HepG2 (cell line): Measurements from ENCODE around the gene TBC1D1. TPM values are rescaled to one million over a fixed set of nuclear protein-coding genes. Genes with fewer than 3 reads are reported as not detected.
A peak's percentile ranks its signal among the peaks of the same experiment; 100 is the strongest.

ENCODE experiments used
- ARHGAP35 ChIP-seq: sonication (generic); formaldehyde crosslinking; IDR thresholded peaks from 2 replicates; pipeline ENCODE4 v1.9.0; 2022; ENCODE audit warnings: mild to moderate bottlenecking, inconsistent platforms, moderate library complexity, missing genetic modification reagents, borderline replicate concordance
- CBX1 ChIP-seq: IDR thresholded peaks from one replicate; pipeline ENCODE4 v1.6.1; 2016; ENCODE audit warnings: antibody characterized with exemption, low read depth
- CC2D1A ChIP-seq: sonication (generic); formaldehyde crosslinking; IDR thresholded peaks from 2 replicates; pipeline ENCODE4 v1.8.1; 2023; ENCODE audit warnings: mild to moderate bottlenecking, missing genetic modification reagents
- ELF1 ChIP-seq: sonication (generic); formaldehyde crosslinking; IDR thresholded peaks from 2 replicates; pipeline ENCODE4 v1.4.0; 2020; ENCODE audit warnings: missing genetic modification reagents
- EP300 ChIP-seq, 3 experiments: sonication (generic) in 1 of 3; formaldehyde crosslinking in 1 of 3; IDR thresholded peaks; 2 replicates each; pipeline versions ENCODE4 v1.5.1 to v1.6.1; 2011 to 2020; ENCODE audit warnings: low read depth in 2 of 3, low read length in 2 of 3, borderline replicate concordance in 1 of 3, improper control_type of control experiment in 1 of 3, mild to moderate bottlenecking in 1 of 3, missing genetic modification reagents in 1 of 3, moderate library complexity in 1 of 3
- EZH2 ChIP-seq: conservative IDR thresholded peaks from 2 replicates; pipeline ENCODE4 v1.6.1; 2012; ENCODE audit warnings: mild to moderate bottlenecking, low read depth, low read length, moderate library complexity
- GATAD1 ChIP-seq: IDR thresholded peaks from 2 replicates; pipeline ENCODE4 v1.6.1; 2016; ENCODE audit warnings: missing genetic modification reagents, missing compliant biosample characterization
- HOXA9 ChIP-seq: sonication (generic); formaldehyde crosslinking; IDR thresholded peaks from 2 replicates; pipeline ENCODE4 v1.8.1; 2022; ENCODE audit warnings: missing genetic modification reagents, mild to moderate bottlenecking, moderate library complexity, borderline replicate concordance
- ISL2 ChIP-seq: sonication (generic); formaldehyde crosslinking; IDR thresholded peaks from 2 replicates; pipeline ENCODE4 v1.5.0; 2020; ENCODE audit warnings: missing genetic modification reagents
- MAF1 ChIP-seq: sonication (generic); formaldehyde crosslinking; IDR thresholded peaks from 2 replicates; pipeline ENCODE4 v1.5.0; 2020; ENCODE audit warnings: missing genetic modification reagents, borderline replicate concordance
- MAFF ChIP-seq: IDR thresholded peaks from 2 replicates; pipeline ENCODE4 v1.6.1; 2011; ENCODE audit warnings: low read depth, low read length, improper control_type of control experiment
- ONECUT2 ChIP-seq: sonication (generic); formaldehyde crosslinking; IDR thresholded peaks from 2 replicates; pipeline ENCODE4 v1.4.0; 2020; ENCODE audit warnings: missing genetic modification reagents
- RAD51 ChIP-seq: fragments of 450-650 bp; IDR thresholded peaks from 2 replicates; pipeline ENCODE4 v1.6.1; 2016; ENCODE audit warnings: borderline replicate concordance
- RBAK ChIP-seq: sonication (generic); formaldehyde crosslinking; IDR thresholded peaks from 2 replicates; pipeline ENCODE4 v1.5.1; 2020; ENCODE audit warnings: mild to moderate bottlenecking, missing genetic modification reagents
- RXRA ChIP-seq: sonication (generic); formaldehyde crosslinking; IDR thresholded peaks from 2 replicates; pipeline ENCODE4 v1.5.1; 2020; ENCODE audit warnings: missing genetic modification reagents
- SKIL ChIP-seq: sonication (generic); formaldehyde crosslinking; IDR thresholded peaks from 2 replicates; pipeline ENCODE4 v1.8.0; 2022; ENCODE audit warnings: missing genetic modification reagents, mild to moderate bottlenecking, moderate library complexity, borderline replicate concordance
- SPEN ChIP-seq: sonication (generic); formaldehyde crosslinking; IDR thresholded peaks from 2 replicates; pipeline ENCODE4 v1.5.1; 2020; ENCODE audit warnings: low read depth, mild to moderate bottlenecking, missing genetic modification reagents
- STAG1 ChIP-seq: sonication (generic); formaldehyde crosslinking; IDR thresholded peaks from 2 replicates; pipeline ENCODE4 v1.4.0; 2020; ENCODE audit warnings: missing genetic modification reagents
- TCF12 ChIP-seq, 2 experiments: fragments of 450-650 bp in 1 of 2; sonication (generic) in 1 of 2; formaldehyde crosslinking in 1 of 2; IDR thresholded peaks; 2 replicates each; pipeline versions ENCODE4 v1.6.1 to v1.8.0; 2017 to 2022; ENCODE audit warnings: antibody characterized with exemption in 1 of 2, mild to moderate bottlenecking in 1 of 2, missing genetic modification reagents in 1 of 2, moderate library complexity in 1 of 2
- TCF7L2 ChIP-seq: IDR thresholded peaks from 2 replicates; pipeline ENCODE4 v1.6.1; 2011; ENCODE audit warnings: mild to moderate bottlenecking, low read depth, low read length, moderate library complexity
- YEATS4 ChIP-seq: sonication (generic); formaldehyde crosslinking; IDR thresholded peaks from 2 replicates; pipeline ENCODE4 v1.4.0; 2020; ENCODE audit warnings: missing genetic modification reagents, borderline replicate concordance
- ZBTB3 ChIP-seq: sonication (generic); formaldehyde crosslinking; IDR thresholded peaks from 2 replicates; pipeline ENCODE4 v1.4.0; 2020; ENCODE audit warnings: low read depth, mild to moderate bottlenecking, moderate library complexity, missing genetic modification reagents, borderline replicate concordance
- ZFP82 ChIP-seq: sonication (generic); formaldehyde crosslinking; IDR thresholded peaks from 2 replicates; pipeline ENCODE4 v1.5.1; 2020; ENCODE audit warnings: mild to moderate bottlenecking, missing genetic modification reagents, borderline replicate concordance
- ZMYM4 ChIP-seq: sonication (generic); formaldehyde crosslinking; IDR thresholded peaks from 2 replicates; pipeline ENCODE4 v1.8.1; 2023; ENCODE audit warnings: mild to moderate bottlenecking, missing genetic modification reagents
- ZNF256 ChIP-seq: sonication (generic); formaldehyde crosslinking; conservative IDR thresholded peaks from 2 replicates; pipeline ENCODE4 v1.4.0; 2020; ENCODE audit warnings: missing genetic modification reagents
- ZNF264 ChIP-seq: sonication (generic); formaldehyde crosslinking; IDR thresholded peaks from 2 replicates; pipeline ENCODE4 v1.4.0; 2020; ENCODE audit warnings: missing genetic modification reagents
- ZNF333 ChIP-seq: sonication (generic); formaldehyde crosslinking; IDR thresholded peaks from 2 replicates; pipeline ENCODE4 v1.4.0; 2020; ENCODE audit warnings: mild to moderate bottlenecking, missing genetic modification reagents, borderline replicate concordance
- ZNF589 ChIP-seq: sonication (generic); formaldehyde crosslinking; conservative IDR thresholded peaks from 2 replicates; pipeline ENCODE4 v1.8.0; 2022; ENCODE audit warnings: mild to moderate bottlenecking, moderate library complexity, missing genetic modification reagents
- ZNF775 ChIP-seq: sonication (generic); formaldehyde crosslinking; IDR thresholded peaks from 2 replicates; pipeline ENCODE4 v1.4.0; 2020; ENCODE audit warnings: missing genetic modification reagents, mild to moderate bottlenecking, moderate library complexity, borderline replicate concordance
- ZNF792 ChIP-seq: IDR thresholded peaks from 2 replicates; pipeline ENCODE4 v1.6.1; 2016
- ZSCAN30 ChIP-seq: sonication (generic); formaldehyde crosslinking; IDR thresholded peaks from 2 replicates; pipeline ENCODE4 v1.5.0; 2020; ENCODE audit warnings: mild to moderate bottlenecking, missing genetic modification reagents
- polyA plus RNA-seq, 8 experiments: library from polyadenylated mRNA; depleted of rRNA in 3 of 8; stranded (reverse) in 7 of 8; unstranded in 1 of 8; fragments of >200 nt; fragmentation: Illumina TruSeq in 4 of 8; extraction: Trizol in 4 of 8; gene quantifications; 2 replicates each; pipeline versions ENCODE4 v1.2.1 to v1.2.3, GENCODE V29; 2011 to 2016; ENCODE audit warnings: low read depth in 4 of 8, missing spikeins in 1 of 8, mixed read lengths in 1 of 8; ENCODE audit not compliant: insufficient read depth in 1 of 8
- total RNA-seq, 5 experiments: library from RNA; depleted of rRNA; stranded (reverse); fragments of >200 nt; fragmentation: Illumina TruSeq; extraction: Trizol; gene quantifications; 2 replicates each; pipeline ENCODE4 v1.2.3, GENCODE V29; 2016; ENCODE audit warnings: low read depth in 1 of 5

The TBC1D1 gene
- total and polyA plus RNA-seq, 2 of the 13 experiments (the other 11 are each of a cell fraction or from before 2014, with no cell fraction given): 37.3 to 62.8 TPM

GRCh38 chr4:38160487-38161207 is 269.8 kb downstream of the TBC1D1 start (continued):
- TF ChIP-seq ZNF333 (0 out of 2 replicates have a peak, but pooled peaks have one; percentile 86), RBAK (CRISPR knock-in tag) (no peak; the same call in 1 of the 2 replicates), CC2D1A (no peak), ZNF775 (no peak), RAD51 (peak; percentile 46; the same call in 1 of the 2 replicates), EP300 (IDR thresholded peaks at IDR 0.05; ENCODE audit: low read depth in 2 of 2, low read length in 2 of 2) (peak; percentile 95 to 98), EP300 (CRISPR knock-in tag; IDR thresholded peaks at IDR 0.05; ENCODE audit: borderline replicate concordance) (peak; percentile 95), ZSCAN30 (no peak), ISL2 (peak; percentile 87), ZNF589 (no peak), YEATS4 (no peak; the same call in 1 of the 2 replicates), RXRA (peak; percentile 97), ZNF256 (no peak), ARHGAP35 (no peak), ELF1 (CRISPR knock-in tag) (peak; percentile 78), GATAD1 (CRISPR knock-in tag) (peak; percentile 51; the same call in 1 of the 2 replicates), TCF7L2 (no peak), STAG1 (CRISPR knock-in tag) (no peak), CBX1 (no peak), MAFF (peak; percentile 82), ZMYM4 (CRISPR knock-in tag) (peak; percentile 82), ONECUT2 (peak; percentile 88), HOXA9 (no peak), SKIL (peak; percentile 65; the same call in 1 of the 2 replicates), ZFP82 (CRISPR knock-in tag) (no peak), ZNF264 (CRISPR knock-in tag) (no peak), TCF12 (IDR thresholded peaks at IDR 0.05) (no peak), TCF12 (CRISPR knock-in tag; IDR thresholded peaks at IDR 0.05) (no peak), EZH2 (no peak), SPEN (CRISPR knock-in tag) (peak; percentile 72; the same call in 1 of the 2 replicates), ZBTB3 (no peak), MAF1 (CRISPR knock-in tag) (no peak), ZNF792 (CRISPR knock-in tag) (peak; percentile 52; the same call in 1 of the 2 replicates)
